Type B pancreatic cell (in vitro differentiated cells): ENCODE data around the gene OLFML3. TPM values are rescaled to one million over a fixed set of nuclear protein-coding genes. Genes with fewer than 3 reads are reported as not detected.

Experiments used
- DNase-seq: peaks from one replicate; pipeline ENCODE4 v3.0.0; 2021; ENCODE audit warnings: mixed read lengths; ENCODE audit not compliant: unreplicated experiment; ENCODE audit errors: extremely low spot score
- H3K27ac Mint-ChIP-seq: 2 replicates; pipeline ENCODE4 v1.8.0; 2021; ENCODE audit warnings: mild to moderate bottlenecking, mixed read lengths
- H3K27me3 Mint-ChIP-seq: 2 replicates; pipeline ENCODE4 v1.8.0; 2021; ENCODE audit warnings: mixed read lengths
- H3K36me3 Mint-ChIP-seq: 2 replicates; pipeline ENCODE4 v1.8.0; 2021; ENCODE audit warnings: mixed read lengths
- H3K4me1 Mint-ChIP-seq: one replicate; pipeline ENCODE4 v1.8.0; 2021; ENCODE audit warnings: mixed read lengths; ENCODE audit not compliant: unreplicated experiment
- H3K4me3 Mint-ChIP-seq: 2 replicates; pipeline ENCODE4 v1.8.0; 2021; ENCODE audit warnings: mild to moderate bottlenecking, mixed read lengths
- H3K9me3 Mint-ChIP-seq: 2 replicates; pipeline ENCODE4 v1.8.0; 2021; ENCODE audit warnings: mixed read lengths
- total RNA-seq: library from RNA; stranded (reverse); gene quantifications from 2 replicates; pipeline ENCODE4 v1.2.1, GENCODE V29; 2021; ENCODE audit warnings: low replicate concordance
- TF ChIP-seq, protein P1 (sequence below): fragments of 200-600 bp; sonication (generic); conservative IDR thresholded peaks from 2 replicates; pipeline ENCODE4 v1.5.0; 2021; ENCODE audit warnings: antibody characterized with exemption, mild to moderate bottlenecking

OLFML3 gene
- total RNA-seq, 1 donor from 2014 or later, result 30.5 TPM

DNA sequence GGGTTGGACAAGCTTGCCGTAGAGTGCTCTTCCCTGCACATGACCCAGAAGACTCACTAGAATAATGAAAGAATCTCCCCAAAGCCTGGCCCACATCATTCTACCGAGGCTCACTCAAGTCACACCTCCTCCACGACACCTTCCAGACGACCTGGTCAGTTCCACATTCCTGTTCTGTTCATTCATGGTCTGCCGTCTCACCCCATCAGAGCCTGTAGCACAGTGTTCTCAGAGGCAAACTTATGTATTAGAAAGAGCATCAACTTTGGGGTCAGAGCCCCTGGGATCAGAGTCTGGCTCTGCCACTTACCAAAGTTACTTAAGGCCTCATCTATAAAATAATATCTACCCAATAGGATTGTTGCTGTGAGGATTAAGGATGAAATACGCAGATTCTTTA, 7.5 kb downstream of the OLFML3 start:
- TF ChIP-seq, protein P1, sequence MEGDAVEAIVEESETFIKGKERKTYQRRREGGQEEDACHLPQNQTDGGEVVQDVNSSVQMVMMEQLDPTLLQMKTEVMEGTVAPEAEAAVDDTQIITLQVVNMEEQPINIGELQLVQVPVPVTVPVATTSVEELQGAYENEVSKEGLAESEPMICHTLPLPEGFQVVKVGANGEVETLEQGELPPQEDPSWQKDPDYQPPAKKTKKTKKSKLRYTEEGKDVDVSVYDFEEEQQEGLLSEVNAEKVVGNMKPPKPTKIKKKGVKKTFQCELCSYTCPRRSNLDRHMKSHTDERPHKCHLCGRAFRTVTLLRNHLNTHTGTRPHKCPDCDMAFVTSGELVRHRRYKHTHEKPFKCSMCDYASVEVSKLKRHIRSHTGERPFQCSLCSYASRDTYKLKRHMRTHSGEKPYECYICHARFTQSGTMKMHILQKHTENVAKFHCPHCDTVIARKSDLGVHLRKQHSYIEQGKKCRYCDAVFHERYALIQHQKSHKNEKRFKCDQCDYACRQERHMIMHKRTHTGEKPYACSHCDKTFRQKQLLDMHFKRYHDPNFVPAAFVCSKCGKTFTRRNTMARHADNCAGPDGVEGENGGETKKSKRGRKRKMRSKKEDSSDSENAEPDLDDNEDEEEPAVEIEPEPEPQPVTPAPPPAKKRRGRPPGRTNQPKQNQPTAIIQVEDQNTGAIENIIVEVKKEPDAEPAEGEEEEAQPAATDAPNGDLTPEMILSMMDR, result no peak

DNA sequence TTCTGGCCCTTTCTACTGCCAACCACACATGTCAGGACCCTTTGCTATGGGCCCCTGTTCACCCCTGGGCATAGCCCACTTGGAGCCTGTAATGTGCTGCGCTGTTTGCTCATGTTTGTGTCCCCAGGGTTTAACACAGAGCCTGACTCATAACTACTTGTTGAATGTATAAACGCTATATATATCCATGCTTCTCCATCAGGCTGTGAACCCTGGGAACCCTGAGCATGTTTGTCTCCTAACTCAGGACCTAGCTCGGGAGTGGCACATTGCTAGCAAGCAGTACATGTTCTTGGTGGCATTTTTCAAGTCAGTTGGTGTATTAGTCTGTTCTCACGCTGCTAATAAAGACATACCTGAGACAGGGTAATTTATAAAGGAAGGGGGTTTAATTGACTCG, 8.0 kb downstream of the OLFML3 start:
- Mint-ChIP-seq H3K27ac (no peak overlapping the region), H3K27me3 (no peaks in the 10 kb centered on the region), H3K9me3 (peaks cover 5% of the 10 kb centered on the region), H3K4me1 (peaks cover 26% of the 10 kb centered on the region), H3K36me3 (peaks cover 4% of the 10 kb centered on the region), H3K4me3 (no peak overlapping the region)
- TF ChIP-seq, protein P1, result no peak
- DNase-seq, result no peak

More for the DNA sequence above, 7.5 kb downstream of the OLFML3 start:
- H3K9me3 Mint-ChIP-seq, result peaks cover 5% of the 10 kb centered on the region
- H3K4me1 Mint-ChIP-seq, result peaks cover 30% of the 10 kb centered on the region
- H3K27me3 Mint-ChIP-seq, result no peaks in the 10 kb centered on the region
- H3K4me3 Mint-ChIP-seq, result no peak overlapping the region
- DNase-seq, result no peak
- no peak overlapping the region for H3K27ac Mint-ChIP-seq
- H3K36me3 Mint-ChIP-seq, result peaks cover 4% of the 10 kb centered on the region

GRCh38 chr1:113990530-113990929, 11.3 kb downstream of the OLFML3 start:
- Mint-ChIP-seq H3K4me1 (no peaks in the 10 kb centered on the region), H3K9me3 (peaks cover 15% of the 10 kb centered on the region), H3K4me3 (no peak overlapping the region), H3K27me3 (no peaks in the 10 kb centered on the region), H3K27ac (no peak overlapping the region), H3K36me3 (peaks cover 4% of the 10 kb centered on the region)
- TF ChIP-seq, protein P1, result no peak
- no peak for DNase-seq

- H3K36me3 Mint-ChIP-seq, result peaks cover 4% of the 10 kb centered on the region
- H3K27me3 Mint-ChIP-seq, result no peaks in the 10 kb centered on the region
- H3K4me1 Mint-ChIP-seq, result no peaks in the 10 kb centered on the region
- H3K9me3 Mint-ChIP-seq, result peaks cover 17% of the 10 kb centered on the region
- no peak for DNase-seq
- H3K27ac Mint-ChIP-seq, result no peak overlapping the region
- TF ChIP-seq, protein P1, result no peak
- no peak overlapping the region for H3K4me3 Mint-ChIP-seq
Measured at GRCh38 chr1:113990961-113991360, 11.7 kb downstream of the OLFML3 start.

DNA sequence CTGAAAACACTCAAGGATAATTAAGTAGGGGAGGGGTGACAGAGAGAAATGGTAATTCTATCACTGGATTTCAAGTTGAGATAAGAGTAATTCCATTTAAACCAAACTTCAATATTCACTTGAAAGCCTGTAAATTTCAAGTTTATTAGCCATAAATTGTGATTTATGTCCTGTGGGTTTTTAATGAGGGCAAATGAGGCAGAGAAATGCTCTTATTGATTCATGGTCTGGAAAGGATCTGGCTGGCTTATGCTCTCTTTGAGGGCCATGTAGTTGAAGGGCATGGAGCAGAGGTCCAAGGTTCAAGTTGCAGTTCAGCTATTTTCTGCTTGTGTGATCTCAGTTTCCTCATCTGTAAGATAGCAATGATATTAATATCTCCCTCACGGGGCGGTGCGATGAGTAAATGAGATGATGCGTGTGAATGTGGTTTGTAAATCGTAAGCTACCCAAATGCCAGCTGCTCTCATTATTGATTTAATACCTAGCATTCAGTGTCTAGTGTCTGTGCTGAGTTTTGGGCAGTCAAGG, 12.3 kb downstream of the OLFML3 start:
- DNase-seq, result no peak
- TF ChIP-seq, protein P1, result no peak
- no peak overlapping the region for H3K4me3 Mint-ChIP-seq
- H3K9me3 Mint-ChIP-seq, result peaks cover 16% of the 10 kb centered on the region
- H3K27me3 Mint-ChIP-seq, result no peaks in the 10 kb centered on the region
- peaks cover 4% of the 10 kb centered on the region for H3K36me3 Mint-ChIP-seq
- no peak overlapping the region for H3K27ac Mint-ChIP-seq
- no peaks in the 10 kb centered on the region for H3K4me1 Mint-ChIP-seq

DNA sequence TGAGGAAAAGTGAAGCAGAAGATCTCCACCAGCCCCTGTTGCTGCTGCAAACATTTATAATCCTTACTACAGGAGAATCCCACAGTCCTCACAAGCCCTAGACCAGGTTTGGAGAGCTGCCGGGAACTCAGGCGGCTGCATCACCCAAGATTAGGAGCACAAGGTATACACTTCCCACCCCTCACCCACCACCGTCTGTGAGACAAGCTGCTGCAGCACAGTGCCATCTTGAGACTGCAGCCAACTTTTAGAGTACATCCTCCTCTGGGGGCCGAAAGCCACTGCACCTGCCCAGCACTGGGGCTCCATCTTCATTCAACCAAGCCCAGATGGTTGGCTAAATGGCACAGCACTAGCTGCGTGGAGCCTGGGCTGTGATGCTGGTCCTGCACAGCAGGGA, 13.8 kb downstream of the OLFML3 start:
- H3K36me3 Mint-ChIP-seq, result no peaks in the 10 kb centered on the region
- no peaks in the 10 kb centered on the region for H3K27me3 Mint-ChIP-seq
- H3K27ac Mint-ChIP-seq, result no peak overlapping the region
- peaks cover 12% of the 10 kb centered on the region for H3K9me3 Mint-ChIP-seq
- DNase-seq, result no peak
- no peak overlapping the region for H3K4me3 Mint-ChIP-seq
- TF ChIP-seq, protein P1, result no peak
- no peaks in the 10 kb centered on the region for H3K4me1 Mint-ChIP-seq
